Activated T-cell treated with anti-CD3 and anti-CD28 coated beads, Interleukin-2, amount 50 U/mL, for 24 hours (primary cell): ENCODE measurements around the gene TACR2.

Experiments
- DNase-seq: peaks from one replicate; pipeline ENCODE4 v3.0.0-alpha.2; 2020
- H3K27ac Mint-ChIP-seq: 2 replicates; pipeline ENCODE4 v1.8.0; 2020; ENCODE audit warnings: mild to moderate bottlenecking, mixed read lengths
- H3K27me3 Mint-ChIP-seq: 2 replicates; pipeline ENCODE4 v1.8.0; 2020; ENCODE audit warnings: mixed read lengths
- H3K36me3 Mint-ChIP-seq: 2 replicates; pipeline ENCODE4 v1.8.0; 2020; ENCODE audit warnings: low read depth, mixed read lengths
- H3K4me1 Mint-ChIP-seq: 2 replicates; pipeline ENCODE4 v1.8.0; 2020; ENCODE audit warnings: low read depth, mixed read lengths
- H3K4me3 Mint-ChIP-seq: 2 replicates; pipeline ENCODE4 v1.8.0; 2020; ENCODE audit warnings: mild to moderate bottlenecking, moderate library complexity, mixed read lengths
- H3K9me3 Mint-ChIP-seq: 2 replicates; pipeline ENCODE4 v1.8.0; 2020; ENCODE audit warnings: mixed read lengths

The TACR2 gene

DNA sequence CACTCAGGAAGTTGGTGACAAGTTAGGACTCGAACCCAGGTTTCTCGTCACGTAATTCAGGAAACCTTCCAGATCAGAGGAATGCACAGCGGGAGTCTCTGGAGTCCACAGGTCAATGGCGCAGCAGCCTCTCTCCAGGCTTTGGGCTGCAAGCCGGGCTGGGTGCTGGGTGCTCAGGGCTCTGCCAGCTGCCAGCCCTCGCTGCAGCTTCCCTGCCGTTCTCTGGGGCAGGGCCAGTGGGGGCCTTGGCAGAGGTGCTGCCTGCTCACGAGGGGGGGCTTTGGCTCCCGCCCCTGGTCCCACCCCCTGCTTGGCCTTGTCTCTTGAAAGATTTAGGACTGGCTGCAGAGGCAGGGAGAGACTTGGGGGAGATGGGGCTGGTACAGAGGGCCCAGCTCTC lies at the start of gene TACR2:
TACR2 (minus strand) TSS at position 224 of the 400 bp plus-strand sequence. CDS start 595 bp downstream, outside the sequence.
- DNase-seq = no peak
- Mint-ChIP-seq H3K36me3 (no peaks in the 10 kb centered on the region), H3K4me1 (no peaks in the 10 kb centered on the region), H3K9me3 (no peaks in the 10 kb centered on the region), H3K27ac (no peak within 1 kb of the TSS), H3K4me3 (no peak within 1 kb of the TSS), H3K27me3 (no peaks in the 10 kb centered on the region)

DNA sequence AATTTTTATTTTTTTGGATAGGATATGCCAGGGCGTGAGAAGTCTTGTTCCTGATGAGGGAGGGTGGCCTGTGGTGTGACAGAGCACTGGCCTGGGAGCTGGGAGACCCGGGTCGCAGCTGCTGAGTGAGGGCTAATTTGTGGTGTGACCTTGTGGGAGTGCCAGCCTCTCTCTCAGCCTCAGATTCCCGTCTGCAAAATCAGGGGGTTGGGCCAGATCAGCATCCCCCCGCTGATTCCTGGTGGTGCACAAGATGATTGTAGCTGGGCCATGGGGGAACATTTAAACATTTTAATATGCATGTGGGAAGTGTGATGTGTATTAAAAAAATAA lies 49.4 kb upstream of the TACR2 start:
- Mint-ChIP-seq H3K36me3 (no peaks in the 10 kb centered on the region), H3K4me1 (peaks cover 30% of the 10 kb centered on the region), H3K4me3 (no peak overlapping the region), H3K9me3 (no peaks in the 10 kb centered on the region), H3K27ac (no peak overlapping the region), H3K27me3 (no peaks in the 10 kb centered on the region)
- no peak for DNase-seq

DNA sequence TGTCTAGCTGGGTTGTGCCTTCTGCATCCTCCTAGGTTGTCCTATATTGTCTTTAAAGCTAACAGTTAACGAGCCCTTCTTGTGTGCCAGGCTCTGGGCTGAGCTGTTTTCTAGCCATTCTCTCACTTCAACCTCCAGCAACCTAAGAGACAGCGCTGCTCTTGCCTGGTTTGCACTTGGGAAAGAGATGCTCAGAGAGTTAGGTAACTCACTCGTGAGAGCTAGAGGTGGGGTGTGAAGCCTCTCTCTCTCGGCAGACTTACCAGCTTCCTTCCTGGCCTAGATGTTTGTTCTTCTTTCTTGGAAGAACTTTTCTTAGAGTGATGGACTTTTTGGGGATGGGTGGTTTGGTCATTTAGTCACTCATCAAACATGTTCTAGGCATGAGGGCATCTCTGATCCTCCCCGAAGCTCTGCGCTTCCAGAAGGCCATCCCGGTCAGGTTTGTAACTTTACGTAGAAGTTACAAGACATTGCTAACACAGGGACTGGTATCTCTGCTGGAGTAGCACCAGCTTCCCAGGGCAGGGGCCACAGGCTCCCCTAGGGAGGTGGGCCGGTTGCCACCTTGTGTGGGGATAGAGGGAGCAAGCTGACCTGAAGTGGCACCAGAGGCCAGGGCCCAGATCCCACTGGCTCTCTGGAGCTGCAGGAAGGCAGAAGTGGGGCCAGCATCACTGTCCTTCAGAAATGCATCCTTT lies 48.9 kb upstream of the TACR2 start:
- Mint-ChIP-seq H3K4me3 (no peak overlapping the region), H3K4me1 (peaks cover 30% of the 10 kb centered on the region)

DNA sequence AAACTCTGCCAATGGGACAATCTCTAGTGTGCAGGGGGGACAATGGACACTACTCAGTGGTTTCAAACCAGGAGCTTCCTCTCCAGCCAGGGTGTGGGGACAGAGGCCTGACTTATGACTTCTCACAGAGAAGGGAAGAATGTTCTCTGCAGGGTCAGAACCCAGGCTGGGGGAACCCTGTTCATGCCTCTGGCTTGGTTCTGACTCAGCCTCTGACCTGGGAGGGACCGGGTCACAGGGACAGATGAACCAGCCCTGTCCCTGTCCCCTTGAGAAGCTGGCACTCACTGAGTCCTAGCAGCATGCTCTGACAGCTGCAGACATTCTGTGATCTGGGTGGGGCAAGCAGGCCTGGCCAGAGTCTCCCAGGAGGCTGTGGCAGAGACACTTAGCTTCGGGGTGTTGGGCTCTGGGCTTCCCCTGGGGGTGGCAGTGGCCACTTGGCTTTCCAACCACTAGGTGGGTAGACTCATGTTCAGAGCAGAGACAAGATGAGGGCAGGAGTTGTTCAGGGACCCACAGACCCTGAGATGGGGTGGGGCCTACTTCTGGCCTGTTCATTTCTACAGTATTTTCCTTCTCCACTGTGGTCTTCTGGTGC lies 48.2 kb upstream of the TACR2 start:
- Mint-ChIP-seq H3K9me3 (no peaks in the 10 kb centered on the region), H3K4me3 (no peak overlapping the region), H3K27ac (peak overlapping the region; percentile 82), H3K4me1 (peaks cover 30% of the 10 kb centered on the region), H3K27me3 (no peaks in the 10 kb centered on the region), H3K36me3 (no peaks in the 10 kb centered on the region)
- no peak for DNase-seq

More for the DNA sequence above, 48.9 kb upstream of the TACR2 start:
- peak overlapping the region; percentile 82 for H3K27ac Mint-ChIP-seq
- H3K27me3 Mint-ChIP-seq = no peaks in the 10 kb centered on the region
- no peak for DNase-seq
- no peaks in the 10 kb centered on the region for H3K36me3 Mint-ChIP-seq
- H3K9me3 Mint-ChIP-seq = no peaks in the 10 kb centered on the region

DNA sequence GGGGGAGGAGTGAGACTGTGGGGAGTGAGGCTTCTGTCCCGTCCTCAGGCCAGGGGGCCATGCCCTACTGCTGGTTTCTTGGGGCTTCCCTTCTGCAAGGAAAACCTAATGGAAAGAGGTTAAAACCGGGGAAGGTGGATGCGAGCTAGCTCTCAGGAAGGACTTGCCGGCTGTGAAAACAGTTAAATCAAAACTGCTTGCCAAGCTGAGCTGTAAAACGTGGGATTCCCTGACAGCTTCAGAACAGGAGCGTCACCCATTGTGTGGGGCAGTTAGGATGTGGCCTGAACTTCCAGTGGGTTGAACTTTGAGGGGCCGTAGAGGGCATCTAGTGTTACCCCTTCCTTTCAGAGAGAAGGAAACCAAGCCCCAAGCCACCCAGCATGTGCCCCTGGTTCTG lies 47.7 kb upstream of the TACR2 start:
- peak overlapping the region; percentile 82 for H3K27ac Mint-ChIP-seq
- peaks cover 30% of the 10 kb centered on the region for H3K4me1 Mint-ChIP-seq
- H3K36me3 Mint-ChIP-seq = no peaks in the 10 kb centered on the region
- no peak overlapping the region for H3K4me3 Mint-ChIP-seq
- no peaks in the 10 kb centered on the region for H3K27me3 Mint-ChIP-seq
- DNase-seq = no peak
- no peaks in the 10 kb centered on the region for H3K9me3 Mint-ChIP-seq

DNA sequence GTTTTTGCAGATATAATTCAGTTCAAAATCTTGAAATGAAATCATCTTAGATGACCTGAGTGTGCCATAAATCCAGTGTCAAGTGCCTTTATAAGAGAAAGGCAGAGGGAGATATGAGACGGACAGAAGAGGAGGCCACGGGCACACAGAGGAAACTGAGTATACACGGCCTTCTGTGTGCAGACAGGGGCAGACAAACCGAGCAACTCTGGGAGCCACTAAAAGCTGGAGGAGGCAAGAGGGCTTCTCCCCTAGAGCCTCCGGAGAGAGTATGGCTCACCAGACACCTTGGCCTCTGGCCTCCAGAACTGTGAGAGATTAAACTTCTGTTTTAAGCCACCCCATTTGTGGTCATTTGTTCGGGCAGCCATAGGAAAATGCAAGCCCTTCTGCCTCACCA lies 47.2 kb upstream of the TACR2 start:
- no peaks in the 10 kb centered on the region for H3K36me3 Mint-ChIP-seq
- no peak overlapping the region for H3K27ac Mint-ChIP-seq
- no peak overlapping the region for H3K4me3 Mint-ChIP-seq
- no peak for DNase-seq
- H3K27me3 Mint-ChIP-seq = no peaks in the 10 kb centered on the region
- H3K4me1 Mint-ChIP-seq = peaks cover 30% of the 10 kb centered on the region
- no peaks in the 10 kb centered on the region for H3K9me3 Mint-ChIP-seq

DNA sequence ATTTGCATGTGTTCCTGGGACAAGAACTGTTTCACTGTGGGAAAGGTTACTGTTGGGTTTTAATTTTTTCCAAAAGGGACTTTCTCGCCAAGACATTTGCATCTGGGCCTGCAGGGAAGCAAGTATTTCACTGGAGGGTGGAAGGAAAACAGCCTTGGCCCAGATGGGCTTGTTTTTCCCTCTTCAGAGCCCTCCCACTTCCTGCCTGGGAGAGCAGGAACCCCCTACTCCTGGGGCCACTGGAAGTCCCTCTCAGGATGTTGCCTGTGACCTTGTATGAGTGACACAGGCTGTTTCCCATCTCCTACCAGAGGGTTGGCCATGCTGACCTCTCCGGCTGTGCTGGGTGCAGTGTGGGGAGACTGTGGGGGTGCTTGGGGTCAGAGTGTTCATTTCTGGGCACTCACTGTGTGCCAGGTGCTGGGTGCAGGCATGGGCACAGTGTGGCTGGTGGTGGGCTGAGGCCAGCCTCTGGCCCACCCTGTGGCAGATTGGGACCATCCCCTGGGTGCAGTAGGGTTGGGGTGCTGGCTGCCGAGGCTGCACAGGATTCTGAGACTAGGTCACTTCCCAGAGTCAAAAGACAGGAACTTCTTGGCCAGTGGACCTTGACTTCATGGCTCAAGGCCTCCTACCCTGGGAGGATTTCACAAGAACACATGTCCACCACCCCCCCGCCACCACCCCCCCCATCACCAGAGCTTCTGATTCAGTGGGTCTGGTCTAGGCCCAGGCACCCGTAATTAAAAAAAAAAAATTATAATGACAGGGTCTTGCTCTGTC lies 44.7 kb upstream of the TACR2 start:
- peaks cover 37% of the 10 kb centered on the region for H3K4me1 Mint-ChIP-seq
- no peaks in the 10 kb centered on the region for H3K36me3 Mint-ChIP-seq
- no peaks in the 10 kb centered on the region for H3K27me3 Mint-ChIP-seq
- H3K4me3 Mint-ChIP-seq = no peak overlapping the region
- H3K9me3 Mint-ChIP-seq = no peaks in the 10 kb centered on the region
- DNase-seq = no peak
- no peak overlapping the region for H3K27ac Mint-ChIP-seq

- Mint-ChIP-seq H3K36me3 (no peaks in the 10 kb centered on the region), H3K27me3 (no peaks in the 10 kb centered on the region), H3K27ac (no peak overlapping the region), H3K4me1 (peaks cover 32% of the 10 kb centered on the region), H3K4me3 (no peak overlapping the region), H3K9me3 (no peaks in the 10 kb centered on the region)
- DNase-seq = no peak
Observed at GRCh38 chr10:69460576-69461242, 44.0 kb upstream of the TACR2 start.

- no peaks in the 10 kb centered on the region for H3K9me3 Mint-ChIP-seq
- no peak overlapping the region for H3K27ac Mint-ChIP-seq
- no peak overlapping the region for H3K4me3 Mint-ChIP-seq
Observed at GRCh38 chr10:69459893-69460575, 43.3 kb upstream of the TACR2 start.

GRCh38 chr10:69459101-69459790 lies 42.5 kb upstream of the TACR2 start:
- H3K27me3 Mint-ChIP-seq = no peaks in the 10 kb centered on the region
- no peak for DNase-seq
- no peak overlapping the region for H3K27ac Mint-ChIP-seq
- no peak overlapping the region for H3K4me3 Mint-ChIP-seq
- H3K9me3 Mint-ChIP-seq = no peaks in the 10 kb centered on the region
- H3K36me3 Mint-ChIP-seq = no peaks in the 10 kb centered on the region
- peaks cover 18% of the 10 kb centered on the region for H3K4me1 Mint-ChIP-seq

More at GRCh38 chr10:69459893-69460575, 43.3 kb upstream of the TACR2 start:
- no peaks in the 10 kb centered on the region for H3K27me3 Mint-ChIP-seq
- DNase-seq = no peak
- no peaks in the 10 kb centered on the region for H3K36me3 Mint-ChIP-seq
- H3K4me1 Mint-ChIP-seq = peaks cover 25% of the 10 kb centered on the region

GRCh38 chr10:69458430-69459100 lies 41.8 kb upstream of the TACR2 start:
- peaks cover 17% of the 10 kb centered on the region for H3K4me1 Mint-ChIP-seq
- DNase-seq = no peak
- H3K36me3 Mint-ChIP-seq = no peaks in the 10 kb centered on the region
- H3K9me3 Mint-ChIP-seq = no peaks in the 10 kb centered on the region
- no peak overlapping the region for H3K27ac Mint-ChIP-seq
- no peak overlapping the region for H3K4me3 Mint-ChIP-seq
- H3K27me3 Mint-ChIP-seq = no peaks in the 10 kb centered on the region

DNA sequence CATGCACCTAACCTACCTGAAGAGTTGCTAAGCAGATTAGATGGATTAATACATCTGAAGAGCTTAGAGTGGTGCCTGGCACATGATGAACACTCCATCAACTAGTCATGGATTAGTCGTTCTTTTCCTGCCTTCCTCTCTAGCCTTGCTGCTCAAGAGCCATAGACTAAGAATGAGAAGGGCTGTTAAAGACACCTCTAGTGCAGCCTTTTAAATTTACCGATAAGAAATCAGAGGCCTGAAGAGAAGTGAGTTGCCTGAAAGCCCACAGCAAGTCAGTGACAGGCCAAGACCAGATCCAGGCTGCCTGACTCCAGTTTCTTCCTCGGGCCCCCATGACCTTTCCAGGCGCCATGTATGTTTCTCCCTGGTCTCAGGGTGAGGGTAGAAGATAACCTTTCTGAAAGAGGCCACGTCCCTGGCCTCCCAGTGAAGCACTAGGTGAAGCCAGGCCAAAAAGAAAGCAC lies 41.1 kb upstream of the TACR2 start:
- H3K4me1 Mint-ChIP-seq = peaks cover 12% of the 10 kb centered on the region
- no peaks in the 10 kb centered on the region for H3K9me3 Mint-ChIP-seq
- no peaks in the 10 kb centered on the region for H3K36me3 Mint-ChIP-seq
- H3K27ac Mint-ChIP-seq = no peak overlapping the region
- H3K27me3 Mint-ChIP-seq = peaks cover 1% of the 10 kb centered on the region
- no peak for DNase-seq
- no peak overlapping the region for H3K4me3 Mint-ChIP-seq

DNA sequence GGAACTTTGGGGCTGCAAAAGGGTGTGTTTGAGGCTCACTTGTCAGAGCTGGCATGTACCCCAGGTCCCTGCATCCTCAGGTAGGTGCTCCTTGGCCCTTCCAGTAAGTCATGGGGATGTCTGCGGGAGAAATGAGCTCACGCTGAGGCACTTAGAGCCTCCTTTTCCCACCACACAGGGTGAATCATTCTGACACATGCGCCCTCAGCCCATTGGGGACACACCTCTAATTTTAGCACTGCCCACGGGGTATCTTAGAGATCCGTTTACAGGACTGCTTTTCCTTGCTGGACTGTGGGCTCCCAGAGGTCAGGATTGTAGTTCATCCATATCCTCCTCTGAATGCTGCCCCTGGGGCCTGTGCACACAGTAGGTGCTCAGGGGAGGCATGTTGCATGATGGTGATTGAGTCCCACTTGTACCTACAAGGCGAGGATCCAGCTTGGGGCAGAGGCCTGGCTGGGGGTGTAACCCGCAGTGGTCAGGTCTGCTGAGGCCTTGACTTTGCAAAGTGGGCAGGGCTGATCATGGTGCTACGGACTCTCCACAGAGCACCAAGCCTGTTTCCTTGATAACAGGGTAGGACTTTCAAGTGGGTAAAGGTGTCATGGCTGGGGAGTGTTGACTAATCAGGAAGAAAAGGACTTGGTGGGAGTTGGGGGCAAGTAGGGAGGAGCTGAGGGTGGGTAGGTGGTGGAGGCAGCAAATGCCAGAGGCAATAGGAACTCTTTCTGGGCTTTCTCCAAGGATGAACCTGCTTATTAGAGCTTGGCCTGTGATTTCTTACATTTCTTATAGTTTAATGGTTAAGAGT lies 40.4 kb upstream of the TACR2 start:
- Mint-ChIP-seq H3K36me3 (no peaks in the 10 kb centered on the region), H3K27me3 (peaks cover 4% of the 10 kb centered on the region), H3K4me1 (peaks cover 12% of the 10 kb centered on the region), H3K9me3 (no peaks in the 10 kb centered on the region), H3K4me3 (no peak overlapping the region), H3K27ac (no peak overlapping the region)
- no peak for DNase-seq
